Gastroesophageal sphincter (tissue), 3 donors: Measurements from ENCODE around the gene PLOD2.

Experiments used
- EP300 ChIP-seq: sonication (generic); formaldehyde crosslinking; IDR thresholded peaks from one replicate; pipeline ENCODE4 v1.6.1; 2017; ENCODE audit warnings: antibody characterized with exemption, mild to moderate bottlenecking
- TF ChIP-seq, protein P1 (sequence below), 4 experiments: fragments of 200-600 bp in 2 of 4; fragments of 450-650 bp in 2 of 4; sonication (generic) in 1 of 4; IDR thresholded peaks; one replicate each; pipeline ENCODE4 v1.5.1; 2017 to 2019; ENCODE audit warnings: antibody characterized with exemption in 4 of 4, mild to moderate bottlenecking in 2 of 4, moderate library complexity in 2 of 4

DNA sequence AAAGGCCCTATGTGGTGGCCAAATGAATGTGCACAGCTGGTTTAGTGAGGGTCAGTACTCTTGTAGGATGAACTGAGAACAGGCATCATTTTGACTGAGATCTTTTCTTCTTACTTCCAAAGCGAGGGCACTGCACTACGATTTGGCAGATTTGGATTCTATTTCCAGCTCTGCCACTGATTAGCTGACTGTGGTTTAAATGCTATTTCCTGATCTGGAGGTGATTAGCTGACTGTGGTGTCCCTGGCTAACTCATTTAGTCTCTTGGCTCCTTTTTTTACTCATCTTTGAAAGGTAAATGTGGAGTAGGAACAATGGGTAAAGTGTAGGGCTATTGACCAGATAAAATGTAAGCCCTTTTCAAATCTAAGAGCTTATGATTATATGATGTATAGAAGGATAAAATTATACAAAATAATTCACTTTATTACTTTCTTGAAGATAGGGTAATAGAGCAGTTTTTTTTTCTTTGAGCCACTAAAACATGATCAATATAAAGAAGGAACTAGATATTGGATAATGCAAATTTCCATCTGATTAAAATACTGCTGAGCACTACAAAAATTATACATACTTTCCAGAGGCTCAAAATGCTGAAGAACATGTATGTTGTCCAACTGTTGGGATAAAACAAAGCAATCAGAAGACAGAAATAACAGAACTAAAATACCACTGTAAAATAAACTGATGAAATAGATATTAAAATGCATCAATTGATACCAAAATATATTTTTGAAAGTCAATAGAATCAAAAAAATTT is 39.7 kb upstream of the PLOD2 start:
- TF ChIP-seq, protein P1, sequence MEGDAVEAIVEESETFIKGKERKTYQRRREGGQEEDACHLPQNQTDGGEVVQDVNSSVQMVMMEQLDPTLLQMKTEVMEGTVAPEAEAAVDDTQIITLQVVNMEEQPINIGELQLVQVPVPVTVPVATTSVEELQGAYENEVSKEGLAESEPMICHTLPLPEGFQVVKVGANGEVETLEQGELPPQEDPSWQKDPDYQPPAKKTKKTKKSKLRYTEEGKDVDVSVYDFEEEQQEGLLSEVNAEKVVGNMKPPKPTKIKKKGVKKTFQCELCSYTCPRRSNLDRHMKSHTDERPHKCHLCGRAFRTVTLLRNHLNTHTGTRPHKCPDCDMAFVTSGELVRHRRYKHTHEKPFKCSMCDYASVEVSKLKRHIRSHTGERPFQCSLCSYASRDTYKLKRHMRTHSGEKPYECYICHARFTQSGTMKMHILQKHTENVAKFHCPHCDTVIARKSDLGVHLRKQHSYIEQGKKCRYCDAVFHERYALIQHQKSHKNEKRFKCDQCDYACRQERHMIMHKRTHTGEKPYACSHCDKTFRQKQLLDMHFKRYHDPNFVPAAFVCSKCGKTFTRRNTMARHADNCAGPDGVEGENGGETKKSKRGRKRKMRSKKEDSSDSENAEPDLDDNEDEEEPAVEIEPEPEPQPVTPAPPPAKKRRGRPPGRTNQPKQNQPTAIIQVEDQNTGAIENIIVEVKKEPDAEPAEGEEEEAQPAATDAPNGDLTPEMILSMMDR (IDR thresholded peaks at IDR 0.05) = no peak
- no peak for TF ChIP-seq EP300
